SJSA1 (cell line): ENCODE results near the gene NUP210L. TPM values are rescaled to one million over a fixed set of nuclear protein-coding genes. Genes with fewer than 3 reads are reported as not detected.
A peak's percentile ranks its signal among the peaks of the same experiment; 100 is the strongest.
"Not testable (repeated sequence)": the region's sequence is repeated elsewhere in the genome, so short reads cannot be mapped to it uniquely, and the experiment has no call there.

Experiments
- DNase-seq, 2 experiments: peaks; one replicate each; pipeline ENCODE4 v3.0.0-alpha.2; 2015 to 2020; ENCODE audit warnings: low spot score in 2 of 2, low read depth in 1 of 2
- H3K27ac ChIP-seq: fragments of 250-450 bp; sonication (Bioruptor Pico); 2 replicates; pipeline ENCODE4 v1.5.1; 2020; ENCODE audit warnings: mild to moderate bottlenecking, moderate library complexity
- H3K27me3 ChIP-seq: fragments of 250-450 bp; sonication (Bioruptor Pico); replicated peaks from 2 replicates; pipeline ENCODE4 v1.5.1; 2020; ENCODE audit warnings: mild to moderate bottlenecking, moderate library complexity
- H3K36me3 ChIP-seq: fragments of 250-450 bp; sonication (Bioruptor Pico); 2 replicates; pipeline ENCODE4 v1.5.1; 2020; ENCODE audit warnings: mild to moderate bottlenecking
- H3K4me1 ChIP-seq: fragments of 250-450 bp; sonication (Bioruptor Pico); replicated peaks from 2 replicates; pipeline ENCODE4 v1.6.1; 2021; ENCODE audit warnings: mild to moderate bottlenecking
- H3K4me3 ChIP-seq: fragments of 250-450 bp; sonication (Bioruptor Pico); 2 replicates; pipeline ENCODE4 v1.5.1; 2020; ENCODE audit warnings: mild to moderate bottlenecking
- H3K9me3 ChIP-seq: fragments of 250-450 bp; sonication (Bioruptor Pico); replicated peaks from 2 replicates; pipeline ENCODE4 v1.5.1; 2020; ENCODE audit warnings: mild to moderate bottlenecking
- total RNA-seq: library from RNA; depleted of rRNA; stranded (reverse); fragments of >200 nt; shearing (Covaris generic); gene quantifications from 2 replicates; pipeline ENCODE4 v1.2.3, GENCODE V29; 2014

Gene NUP210L
- total RNA-seq, 1 experiment from 2014 or later: not detected

GRCh38 chr1:154157520-154158306 lies 2.8 kb upstream of the NUP210L start:
- Histone ChIP-seq H3K27ac (no peak overlapping the region), H3K27me3 (no peaks in the 10 kb centered on the region), H3K36me3 (peaks cover 79% of the 10 kb centered on the region), H3K9me3 (no peaks in the 10 kb centered on the region), H3K4me1 (no peaks in the 10 kb centered on the region), H3K4me3 (no peak overlapping the region)
- DNase-seq: no peak

DNA sequence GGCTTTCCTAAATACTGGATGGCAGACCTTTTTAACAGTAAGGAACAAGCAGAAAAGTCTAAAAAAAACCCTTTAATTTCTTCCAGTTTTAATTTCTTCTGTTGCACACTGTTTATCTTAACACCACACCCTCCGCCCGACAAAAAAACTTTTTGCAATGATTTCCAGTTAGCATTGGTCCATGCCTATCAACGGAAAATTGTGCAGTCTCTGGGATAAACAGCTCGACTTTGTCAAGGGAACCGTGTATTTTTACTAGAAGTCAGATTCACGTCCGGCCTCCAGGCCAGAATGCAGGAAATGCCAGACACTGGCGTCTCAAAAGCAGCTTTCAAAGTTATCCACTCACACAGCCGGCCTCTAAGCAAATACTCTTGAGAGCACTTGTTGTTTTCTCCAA lies 378 bp upstream of the NUP210L start:
- no peaks in the 10 kb centered on the region for H3K9me3 ChIP-seq
- no peaks in the 10 kb centered on the region for H3K27me3 ChIP-seq
- no peaks in the 10 kb centered on the region for H3K4me1 ChIP-seq
- H3K36me3 ChIP-seq: peaks cover 54% of the 10 kb centered on the region
- DNase-seq: no peak
- H3K27ac ChIP-seq: no peak overlapping the region
- no peak overlapping the region for H3K4me3 ChIP-seq

- H3K4me3 ChIP-seq: no peak overlapping the region
- no peak for DNase-seq
- H3K9me3 ChIP-seq: no peaks in the 10 kb centered on the region
- H3K27ac ChIP-seq: no peak overlapping the region
- peaks cover 42% of the 10 kb centered on the region for H3K36me3 ChIP-seq
- no peaks in the 10 kb centered on the region for H3K4me1 ChIP-seq
- no peaks in the 10 kb centered on the region for H3K27me3 ChIP-seq
Measured at GRCh38 chr1:154154053-154154452, 820 bp downstream of the NUP210L start.

- H3K27ac ChIP-seq: no peak overlapping the region
- DNase-seq: no peak
- no peak overlapping the region for H3K4me3 ChIP-seq
- H3K9me3 ChIP-seq: no peaks in the 10 kb centered on the region
- peaks cover 19% of the 10 kb centered on the region for H3K36me3 ChIP-seq
- H3K4me1 ChIP-seq: no peaks in the 10 kb centered on the region
- no peaks in the 10 kb centered on the region for H3K27me3 ChIP-seq
Measured at GRCh38 chr1:154151311-154151710, 3.6 kb downstream of the NUP210L start.

DNA sequence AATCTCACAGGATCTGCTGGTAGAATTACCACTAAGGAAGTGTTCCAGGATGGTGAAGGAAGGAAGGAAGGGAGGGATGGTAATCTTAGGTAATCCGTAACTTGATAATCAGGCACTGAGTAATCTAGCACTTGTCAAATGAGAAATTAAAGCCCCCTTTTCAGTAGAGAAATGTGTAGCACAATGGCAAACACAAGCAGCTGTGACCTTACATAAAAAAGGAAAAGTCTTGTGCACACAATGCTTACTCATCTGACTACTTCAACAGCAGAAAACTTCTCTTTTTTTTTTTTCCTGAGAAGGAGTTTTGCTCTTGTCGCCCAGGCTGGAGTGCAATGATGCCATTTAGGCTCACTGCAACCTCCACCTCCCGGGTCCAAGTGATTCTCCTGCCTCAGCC lies 6.1 kb downstream of the NUP210L start:
- H3K27ac ChIP-seq: no peak overlapping the region
- no peak for DNase-seq

GRCh38 chr1:154147505-154147904 lies 7.4 kb downstream of the NUP210L start:
- not testable (repeated sequence) for H3K9me3 ChIP-seq, H3K4me1 ChIP-seq, H3K27ac ChIP-seq, H3K4me3 ChIP-seq, H3K36me3 ChIP-seq, H3K27me3 ChIP-seq, DNase-seq

More for the DNA sequence above, 6.1 kb downstream of the NUP210L start:
- no peaks in the 10 kb centered on the region for H3K27me3 ChIP-seq
- no peak overlapping the region for H3K4me3 ChIP-seq
- no peaks in the 10 kb centered on the region for H3K9me3 ChIP-seq
- no peaks in the 10 kb centered on the region for H3K4me1 ChIP-seq
- H3K36me3 ChIP-seq: no peaks in the 10 kb centered on the region

DNA sequence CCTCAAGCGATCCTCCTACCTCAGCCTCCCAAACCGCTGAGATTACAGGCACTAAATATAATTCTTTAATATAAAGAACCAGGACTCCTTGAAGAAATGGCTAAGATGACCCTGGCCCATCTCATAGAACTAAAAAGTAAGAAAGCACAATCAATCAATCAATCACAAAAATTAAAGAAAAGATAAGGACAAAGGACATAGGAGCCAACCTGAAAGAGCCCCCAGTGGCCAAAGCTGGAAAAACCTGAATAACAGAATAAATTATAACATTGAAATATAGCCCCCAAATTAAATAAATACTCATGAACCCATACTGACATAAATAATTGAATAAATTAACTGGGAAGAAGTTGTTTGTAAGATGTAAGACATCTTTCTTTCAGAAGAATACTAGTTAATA lies 8.9 kb downstream of the NUP210L start:
- DNase-seq: no peak
- Histone ChIP-seq H3K4me3 (no peak overlapping the region), H3K4me1 (no peaks in the 10 kb centered on the region), H3K9me3 (no peaks in the 10 kb centered on the region), H3K36me3 (no peaks in the 10 kb centered on the region), H3K27me3 (no peaks in the 10 kb centered on the region), H3K27ac (no peak overlapping the region)

DNA sequence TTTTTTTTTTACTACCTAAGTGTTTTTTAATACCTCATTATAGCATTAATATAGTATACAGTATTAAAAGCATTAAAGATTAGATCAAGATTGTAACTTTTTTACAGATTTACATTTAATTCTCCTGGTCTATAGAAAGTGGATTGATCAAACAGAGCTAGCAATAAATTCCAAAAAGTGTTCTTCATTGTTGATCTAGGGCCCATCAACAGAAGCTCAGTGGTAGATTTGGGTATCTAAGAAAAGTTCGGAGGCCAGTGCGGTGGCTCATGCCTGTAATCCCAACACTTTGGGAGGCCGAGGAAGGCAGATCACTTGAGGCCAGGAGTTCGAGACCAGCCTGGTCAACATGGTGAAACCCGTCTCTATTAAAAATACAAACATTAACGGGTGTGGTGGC lies 12.5 kb downstream of the NUP210L start:
- no peak for DNase-seq
- Histone ChIP-seq H3K9me3 (no peaks in the 10 kb centered on the region), H3K27ac (no peak overlapping the region), H3K27me3 (no peaks in the 10 kb centered on the region), H3K4me1 (no peaks in the 10 kb centered on the region), H3K4me3 (no peak overlapping the region), H3K36me3 (no peaks in the 10 kb centered on the region)

GRCh38 chr1:154141240-154141639 lies 13.6 kb downstream of the NUP210L start:
- Histone ChIP-seq H3K9me3 (no peaks in the 10 kb centered on the region), H3K27ac (no peak overlapping the region), H3K4me3 (no peak overlapping the region), H3K36me3 (no peaks in the 10 kb centered on the region), H3K4me1 (no peaks in the 10 kb centered on the region), H3K27me3 (no peaks in the 10 kb centered on the region)
- no peak for DNase-seq

DNA sequence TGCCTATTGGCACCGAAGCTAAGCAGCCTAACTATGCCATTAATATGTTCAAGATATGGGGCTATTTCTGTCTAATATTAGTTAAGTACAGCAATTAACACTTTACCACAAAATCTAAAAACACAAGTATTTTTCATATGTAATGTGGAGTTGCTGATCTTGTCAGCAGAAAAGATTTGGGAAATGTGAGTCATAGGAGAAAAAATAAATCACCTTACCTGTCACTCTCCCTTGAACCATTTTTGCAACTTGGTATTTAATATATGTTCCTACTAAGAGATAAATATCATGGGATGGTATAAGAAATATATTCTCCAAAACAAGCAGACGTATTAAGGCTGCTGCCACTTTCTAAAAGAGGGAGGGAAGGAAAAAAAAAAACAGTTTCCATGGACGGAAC lies 17.0 kb downstream of the NUP210L start:
- DNase-seq: no peak
- Histone ChIP-seq H3K27ac (no peak overlapping the region), H3K9me3 (no peaks in the 10 kb centered on the region), H3K27me3 (no peaks in the 10 kb centered on the region), H3K36me3 (no peaks in the 10 kb centered on the region), H3K4me3 (no peak overlapping the region), H3K4me1 (no peaks in the 10 kb centered on the region)

DNA sequence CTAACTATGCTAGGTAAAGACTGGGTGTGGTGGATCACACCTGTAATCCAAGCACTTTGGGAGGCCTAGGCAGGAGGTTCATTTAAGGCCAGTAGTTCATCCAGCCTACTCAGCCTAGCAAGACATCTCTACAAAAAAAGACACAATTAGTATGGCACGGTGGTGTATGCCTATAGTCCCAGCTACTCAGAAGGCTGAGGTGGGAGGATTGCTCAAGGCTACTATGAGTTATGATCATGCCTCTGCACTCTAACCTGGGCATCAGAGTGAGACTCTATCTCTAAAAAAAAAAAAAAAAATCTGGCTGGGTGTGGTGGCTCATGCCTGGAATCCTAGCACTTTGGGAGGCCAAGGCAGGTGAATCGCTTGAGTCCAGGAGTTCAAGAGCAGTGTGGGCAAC lies 21.6 kb downstream of the NUP210L start:
- H3K4me3 ChIP-seq: no peak overlapping the region
- H3K9me3 ChIP-seq: no peaks in the 10 kb centered on the region
- H3K36me3 ChIP-seq: no peaks in the 10 kb centered on the region
- no peak overlapping the region for H3K27ac ChIP-seq
- H3K4me1 ChIP-seq: peaks cover 9% of the 10 kb centered on the region
- no peak for DNase-seq
- H3K27me3 ChIP-seq: no peaks in the 10 kb centered on the region

GRCh38 chr1:154129391-154129970 lies 25.4 kb downstream of the NUP210L start:
- peak in 1 of 2 experiments; percentile 16 for DNase-seq

GRCh38 chr1:154123205-154123604 lies 31.7 kb downstream of the NUP210L start:
- H3K9me3 ChIP-seq, H3K27ac ChIP-seq, H3K4me3 ChIP-seq, H3K27me3 ChIP-seq, H3K36me3 ChIP-seq, H3K4me1 ChIP-seq, DNase-seq: not testable (repeated sequence)

More at GRCh38 chr1:154129391-154129970, 25.4 kb downstream of the NUP210L start:
- Histone ChIP-seq H3K4me3 (no peak overlapping the region), H3K27me3 (no peaks in the 10 kb centered on the region), H3K4me1 (peaks cover 9% of the 10 kb centered on the region), H3K9me3 (no peaks in the 10 kb centered on the region), H3K36me3 (no peaks in the 10 kb centered on the region), H3K27ac (no peak overlapping the region)

DNA sequence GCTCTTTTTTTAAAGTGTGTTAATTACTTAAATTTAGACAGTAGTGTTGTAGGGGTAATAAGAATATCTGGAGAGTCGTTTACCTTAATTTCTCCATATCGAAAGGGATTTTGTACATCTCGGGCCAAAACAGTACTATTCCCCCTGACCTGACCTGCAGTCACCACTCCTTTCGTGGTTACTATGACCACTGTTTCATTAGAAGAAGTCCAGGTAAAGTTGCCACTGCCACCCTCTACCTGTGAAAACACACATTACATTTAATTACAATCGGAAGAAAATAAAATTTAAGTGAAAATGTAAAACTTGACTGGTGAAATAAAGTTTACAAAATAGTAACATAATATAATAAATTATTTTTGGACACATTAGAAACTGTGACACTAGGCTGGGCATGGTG lies 37.2 kb downstream of the NUP210L start:
- no peak for DNase-seq
- H3K27ac ChIP-seq: no peak overlapping the region
- no peaks in the 10 kb centered on the region for H3K36me3 ChIP-seq
- no peaks in the 10 kb centered on the region for H3K9me3 ChIP-seq
- H3K4me1 ChIP-seq: no peaks in the 10 kb centered on the region
- peaks cover 6% of the 10 kb centered on the region; the same call in 1 of the 2 replicates for H3K27me3 ChIP-seq
- H3K4me3 ChIP-seq: no peak overlapping the region
